Activated CD8-positive, alpha-beta memory T cell treated with anti-CD3 and anti-CD28 coated beads, Interleukin-2, amount 10 ng/mL, durations not matched to agents 7 days and 5 days (primary cell): ENCODE measurements around the gene TLX1. TPM values are rescaled to one million over a fixed set of nuclear protein-coding genes. Genes with fewer than 3 reads are reported as not detected.
A peak's percentile ranks its signal among the peaks of the same experiment; 100 is the strongest.

Experiments used
- ATAC-seq: fragments of 150-1000 bp; cut with Tn5 transposase; one replicate; pipeline ENCODE4 v1.10.0; 2021; ENCODE audit warnings: moderate library complexity
- CTCF ChIA-PET: fragments of 350-600 bp; sonication (Branson Sonifier 250); formaldehyde crosslinking; loops from one replicate; lab custom pipeline; 2021; ENCODE audit warnings: antibody characterized with exemption; lab: Charles Lee
- DNase-seq: peaks from one replicate; pipeline ENCODE4 v3.0.0-alpha.2; 2020
- H3K27ac Mint-ChIP-seq: one replicate; pipeline ENCODE4 v1.8.0; 2021; ENCODE audit warnings: mild to moderate bottlenecking, mixed read lengths
- H3K27me3 Mint-ChIP-seq: one replicate; pipeline ENCODE4 v1.8.0; 2021; ENCODE audit warnings: mixed read lengths
- H3K36me3 Mint-ChIP-seq: one replicate; pipeline ENCODE4 v1.8.0; 2021; ENCODE audit warnings: mild to moderate bottlenecking, mixed read lengths
- H3K4me1 Mint-ChIP-seq: one replicate; pipeline ENCODE4 v1.8.0; 2021; ENCODE audit warnings: mixed read lengths
- H3K4me3 Mint-ChIP-seq: one replicate; pipeline ENCODE4 v1.8.0; 2021; ENCODE audit warnings: mild to moderate bottlenecking, moderate library complexity, mixed read lengths
- H3K9me3 Mint-ChIP-seq: one replicate; pipeline ENCODE4 v1.8.0; 2022; ENCODE audit warnings: low read depth, mixed read lengths
- total RNA-seq, 2 experiments: library from RNA; stranded (reverse); gene quantifications; one replicate each; pipeline ENCODE4 v1.2.3, GENCODE V29; 2021

Gene TLX1
- total RNA-seq, 2 experiments from 2014 or later, result not detected

DNA sequence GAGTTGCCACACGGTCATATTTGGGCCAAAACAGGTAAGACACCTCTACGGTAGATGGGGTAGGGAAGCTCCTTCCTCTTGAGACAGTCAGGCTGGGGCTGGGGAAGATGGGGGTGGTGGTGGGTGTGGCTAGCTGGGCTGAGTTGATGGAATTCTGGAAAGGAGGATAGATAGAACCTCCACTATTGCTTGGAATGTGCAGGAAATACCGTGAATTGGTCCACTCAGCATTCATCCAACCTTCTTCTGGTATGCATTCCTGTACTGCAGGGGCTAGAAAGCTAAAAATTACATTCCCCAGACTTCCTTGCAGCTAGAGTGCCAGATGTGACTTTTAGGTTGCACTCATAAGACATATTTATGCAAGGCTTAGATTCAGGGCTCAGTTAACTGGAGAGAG lies 24.8 kb downstream of the TLX1 start:
- no peaks in the 10 kb centered on the region for H3K36me3 Mint-ChIP-seq
- ATAC-seq (no peak), DNase-seq (no peak)
- H3K9me3 Mint-ChIP-seq, result no peaks in the 10 kb centered on the region
- H3K27me3 Mint-ChIP-seq, result peaks cover 71% of the 10 kb centered on the region
- H3K4me3 Mint-ChIP-seq, result no peak overlapping the region
- H3K4me1 Mint-ChIP-seq, result peaks cover 3% of the 10 kb centered on the region
- no peak overlapping the region for H3K27ac Mint-ChIP-seq
- CTCF ChIA-PET, result interaction anchor here (5.3 kb wide), 1 partner anchor 14 kb away, joined by 33 read pairs; no protein-coding TSS in a partner anchor

DNA sequence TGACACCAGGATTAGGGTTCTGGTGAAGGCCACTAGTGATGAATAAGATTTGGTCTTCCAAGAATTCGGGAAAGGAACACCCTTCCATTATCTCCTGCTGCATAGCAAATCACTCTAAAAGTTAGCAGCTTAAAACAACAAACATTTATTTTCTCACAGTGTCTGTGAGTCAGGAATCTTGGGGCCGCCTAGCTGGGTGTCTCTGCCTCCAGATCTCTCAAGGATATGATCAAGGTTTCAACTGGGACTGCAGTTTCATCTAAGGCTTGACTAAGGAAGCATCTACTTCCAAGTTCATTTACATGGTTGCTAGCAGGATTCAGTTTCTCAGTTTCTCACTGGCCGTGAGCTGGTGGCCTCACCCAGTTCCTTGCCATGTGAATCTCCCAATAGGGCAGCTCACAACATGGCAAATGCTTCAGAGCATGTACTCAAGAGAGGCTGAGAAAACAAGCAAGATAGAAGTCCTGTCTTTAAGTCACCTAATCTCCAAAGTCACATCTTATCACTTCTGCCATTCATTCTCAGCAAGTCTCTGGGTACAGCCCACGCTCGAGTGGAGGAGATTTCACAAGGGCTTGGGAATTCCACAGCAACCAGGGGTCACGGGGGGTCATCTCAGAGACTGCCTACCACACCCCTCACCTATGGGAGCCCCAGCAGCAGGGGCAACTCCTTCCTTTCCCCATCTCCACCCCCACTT lies 26.8 kb downstream of the TLX1 start:
- Mint-ChIP-seq H3K9me3 (no peaks in the 10 kb centered on the region), H3K27ac (no peak overlapping the region), H3K4me1 (peaks cover 10% of the 10 kb centered on the region), H3K36me3 (no peaks in the 10 kb centered on the region), H3K4me3 (no peak overlapping the region), H3K27me3 (peaks cover 74% of the 10 kb centered on the region)
- DNase-seq (no peak), ATAC-seq (no peak)
- CTCF ChIA-PET, result interaction anchor here (1.4 to 5.3 kb wide), 3 partner anchors 9 to 16 kb away, joined by 3 to 33 read pairs (median 4); no protein-coding TSS in a partner anchor

DNA sequence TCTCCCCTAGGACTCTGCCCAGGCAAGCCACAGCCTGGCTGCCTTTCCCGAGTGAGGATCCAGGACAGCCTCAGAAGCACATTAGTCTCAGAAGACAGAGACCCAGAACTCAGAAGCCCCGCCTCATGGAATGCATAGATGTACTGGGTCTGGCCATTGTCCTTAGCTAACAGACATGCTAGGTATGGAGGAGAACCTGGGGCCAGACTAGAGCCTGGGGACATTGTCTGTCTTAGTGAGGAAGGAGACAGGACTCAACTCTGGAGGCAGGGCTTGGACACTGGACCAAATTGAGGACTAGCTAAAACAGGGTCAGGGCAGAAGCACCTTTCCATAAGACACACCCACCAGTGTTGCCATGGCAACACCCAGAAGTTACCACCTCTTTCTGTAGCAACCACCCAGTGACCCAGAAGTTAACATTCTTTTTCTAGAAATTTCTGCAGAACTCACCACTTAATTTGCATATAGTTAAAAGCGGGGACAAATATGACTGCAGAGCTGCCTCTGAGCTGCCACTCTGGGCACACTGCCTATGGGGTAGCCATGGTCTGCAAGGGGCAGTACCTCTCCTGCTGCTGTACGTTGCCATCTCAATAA lies 27.5 kb downstream of the TLX1 start:
- Mint-ChIP-seq H3K4me3 (no peak overlapping the region), H3K27me3 (peaks cover 77% of the 10 kb centered on the region)
- no peak for ATAC-seq

DNA sequence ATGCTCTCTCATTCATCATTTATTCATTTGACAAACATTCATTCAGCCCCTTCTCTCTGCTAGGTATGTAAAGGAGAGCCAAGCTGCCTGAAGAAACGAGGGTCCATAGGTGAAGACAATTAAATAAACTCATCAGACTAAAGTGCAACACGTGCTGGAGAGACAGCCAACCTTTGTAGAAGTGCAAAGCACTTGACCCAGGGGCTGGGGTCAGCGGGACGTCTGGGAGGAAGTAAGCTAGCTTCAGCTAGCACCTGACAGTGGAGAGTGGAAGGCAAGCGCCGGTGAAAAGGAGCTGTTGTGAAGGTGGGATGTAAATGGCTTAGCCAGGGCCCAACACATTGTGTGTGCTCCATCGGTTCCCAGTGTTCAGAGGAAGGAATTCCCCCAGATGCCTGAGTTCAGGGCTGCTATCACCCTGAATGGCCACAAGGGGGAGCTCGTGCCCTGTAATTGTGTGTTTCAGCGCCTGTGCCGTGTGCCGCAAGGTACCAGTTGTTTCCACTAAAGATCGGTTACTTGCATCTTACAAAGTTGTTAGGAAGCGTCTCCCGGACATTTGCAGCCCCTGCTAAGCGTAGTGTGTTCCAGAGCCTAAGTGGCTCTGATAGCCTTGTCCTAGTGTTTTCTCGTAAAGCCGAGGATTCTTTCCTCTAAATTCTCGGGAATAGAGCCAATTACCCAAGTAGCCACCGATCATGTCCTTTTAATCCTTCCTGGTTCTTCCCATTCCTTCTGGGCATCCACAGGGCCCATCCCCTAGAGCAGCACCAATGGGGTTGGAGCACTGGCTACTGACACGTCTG lies 30.6 kb downstream of the TLX1 start:
- Mint-ChIP-seq H3K36me3 (no peaks in the 10 kb centered on the region), H3K9me3 (no peaks in the 10 kb centered on the region), H3K27me3 (peaks cover 84% of the 10 kb centered on the region), H3K27ac (no peak overlapping the region), H3K4me1 (peaks cover 16% of the 10 kb centered on the region), H3K4me3 (no peak overlapping the region)
- CTCF ChIA-PET, result interaction anchor here (0.8 to 2.1 kb wide), 24 partner anchors 9 to 408 kb away, joined by 3 to 21 read pairs (median 6); no protein-coding TSS in a partner anchor
- DNase-seq (peak; percentile 74), ATAC-seq (peak; percentile 68)

More for the DNA sequence above, 27.5 kb downstream of the TLX1 start:
- CTCF ChIA-PET, result interaction anchor here (0.6 to 5.3 kb wide), 4 partner anchors 9 to 107 kb away, joined by 3 to 33 read pairs (median 4); no protein-coding TSS in a partner anchor
- no peaks in the 10 kb centered on the region for H3K36me3 Mint-ChIP-seq
- H3K4me1 Mint-ChIP-seq, result peaks cover 10% of the 10 kb centered on the region
- H3K9me3 Mint-ChIP-seq, result no peaks in the 10 kb centered on the region
- no peak for DNase-seq
- H3K27ac Mint-ChIP-seq, result no peak overlapping the region

GRCh38 chr10:101162677-101163076 lies 31.6 kb downstream of the TLX1 start:
- CTCF ChIA-PET, result no interaction called here
- ATAC-seq, result no peak
- H3K9me3 Mint-ChIP-seq, result no peaks in the 10 kb centered on the region
- H3K4me1 Mint-ChIP-seq, result peaks cover 16% of the 10 kb centered on the region
- no peaks in the 10 kb centered on the region for H3K36me3 Mint-ChIP-seq
- no peak overlapping the region for H3K4me3 Mint-ChIP-seq
- no peak overlapping the region for H3K27ac Mint-ChIP-seq
- peaks cover 86% of the 10 kb centered on the region for H3K27me3 Mint-ChIP-seq
- no peak for DNase-seq

DNA sequence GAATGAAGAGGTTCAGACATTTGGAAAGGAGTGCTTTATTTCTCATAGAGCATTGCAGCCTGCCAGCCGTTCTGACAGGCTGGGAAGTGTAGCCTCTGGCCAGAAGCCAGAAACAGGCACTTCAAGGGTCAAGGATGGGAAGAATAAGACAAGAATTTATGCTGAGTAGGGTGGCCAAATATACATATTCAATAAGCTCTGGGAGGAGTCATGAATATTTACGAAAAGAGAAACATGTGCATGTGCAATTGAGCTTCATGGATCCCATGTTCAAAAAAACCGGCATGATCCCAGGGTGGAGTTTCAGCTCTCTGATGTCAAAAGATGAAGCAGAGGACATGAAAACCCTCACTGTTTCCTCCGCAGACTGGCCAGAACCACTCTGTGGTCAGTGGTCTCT lies 32.9 kb downstream of the TLX1 start:
- Mint-ChIP-seq H3K4me1 (peaks cover 13% of the 10 kb centered on the region), H3K36me3 (no peaks in the 10 kb centered on the region), H3K4me3 (no peak overlapping the region), H3K27me3 (peaks cover 89% of the 10 kb centered on the region), H3K9me3 (no peaks in the 10 kb centered on the region), H3K27ac (no peak overlapping the region)
- ATAC-seq, result no peak
- CTCF ChIA-PET, result interaction anchor here (0.8 to 1.5 kb wide), 4 partner anchors 22 to 130 kb away, joined by 3 to 6 read pairs (median 4); no protein-coding TSS in a partner anchor
- no peak for DNase-seq

GRCh38 chr10:101165736-101166135 lies 34.6 kb downstream of the TLX1 start:
- CTCF ChIA-PET, result interaction anchor here (1.0 to 3.0 kb wide), 5 partner anchors 10 to 73 kb away, joined by 4 to 11 read pairs (median 4); no protein-coding TSS in a partner anchor
- Mint-ChIP-seq H3K4me1 (peaks cover 13% of the 10 kb centered on the region), H3K27ac (no peak overlapping the region), H3K36me3 (no peaks in the 10 kb centered on the region), H3K27me3 (peaks cover 80% of the 10 kb centered on the region), H3K4me3 (no peak overlapping the region), H3K9me3 (no peaks in the 10 kb centered on the region)
- no peak for ATAC-seq
- no peak for DNase-seq

GRCh38 chr10:101166430-101166829 lies 35.3 kb downstream of the TLX1 start:
- Mint-ChIP-seq H3K4me1 (peaks cover 12% of the 10 kb centered on the region), H3K9me3 (no peaks in the 10 kb centered on the region), H3K4me3 (no peak overlapping the region), H3K36me3 (no peaks in the 10 kb centered on the region), H3K27me3 (peaks cover 78% of the 10 kb centered on the region), H3K27ac (no peak overlapping the region)
- CTCF ChIA-PET, result interaction anchor here (1.0 to 3.0 kb wide), 5 partner anchors 9 to 72 kb away, joined by 4 to 11 read pairs (median 4); no protein-coding TSS in a partner anchor
- DNase-seq (no peak), ATAC-seq (no peak)

DNA sequence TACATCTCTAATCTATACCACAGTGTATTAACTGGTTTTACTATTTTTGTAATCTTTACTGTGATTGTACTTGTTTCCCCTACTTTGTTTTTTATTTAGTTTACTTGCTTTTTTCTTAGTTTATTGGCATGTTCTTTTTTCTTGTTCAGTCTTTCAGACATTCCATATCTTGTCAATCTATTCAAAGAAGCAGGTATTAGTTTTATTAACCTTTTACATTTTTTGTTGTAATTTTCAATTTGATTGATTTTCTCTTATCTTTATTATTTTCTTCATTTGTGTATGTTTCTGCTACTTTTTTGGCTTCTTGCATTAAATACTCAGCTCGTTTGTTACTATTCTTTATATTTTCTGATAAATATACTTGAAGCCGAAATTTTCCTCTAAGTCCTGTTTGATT lies 41.6 kb downstream of the TLX1 start:
- H3K27ac Mint-ChIP-seq, result no peak overlapping the region
- H3K9me3 Mint-ChIP-seq, result peaks cover 6% of the 10 kb centered on the region
- H3K27me3 Mint-ChIP-seq, result peaks cover 53% of the 10 kb centered on the region
- ATAC-seq, result no peak
- no peaks in the 10 kb centered on the region for H3K4me1 Mint-ChIP-seq
- peaks cover 2% of the 10 kb centered on the region for H3K36me3 Mint-ChIP-seq
- no peak for DNase-seq
- H3K4me3 Mint-ChIP-seq, result no peak overlapping the region
- CTCF ChIA-PET, result interaction anchor here (1.9 kb wide), 1 partner anchor 11 kb away, joined by 7 read pairs; no protein-coding TSS in a partner anchor

- CTCF ChIA-PET, result interaction anchor here (0.6 to 0.9 kb wide), 3 partner anchors 13 to 79 kb away, joined by 3 to 4 read pairs (median 3); no protein-coding TSS in a partner anchor
Observed at GRCh38 chr10:101174319-101174718, 43.2 kb downstream of the TLX1 start.

DNA sequence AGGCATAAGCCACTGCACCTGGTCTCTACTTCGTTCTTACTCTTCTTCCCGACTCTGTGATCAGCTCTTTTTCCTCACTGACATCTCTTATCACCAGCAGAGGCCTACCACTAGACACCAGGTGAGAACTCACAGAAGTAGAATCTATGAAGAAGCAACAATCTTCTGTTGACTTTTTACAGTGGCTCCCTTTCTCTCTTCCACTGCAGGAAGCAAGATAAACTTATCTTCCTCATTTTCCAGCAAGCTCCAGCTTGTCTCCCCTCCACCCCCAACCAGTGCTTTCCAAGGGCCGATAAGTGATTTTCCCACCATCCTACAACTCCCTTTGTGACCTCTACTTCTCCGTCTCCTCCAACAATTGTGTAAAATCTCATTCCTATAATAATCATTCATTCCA lies 45.5 kb downstream of the TLX1 start:
- peaks cover 6% of the 10 kb centered on the region for H3K9me3 Mint-ChIP-seq
- no peak for DNase-seq
- no peak overlapping the region for H3K27ac Mint-ChIP-seq
- peaks cover 46% of the 10 kb centered on the region for H3K27me3 Mint-ChIP-seq
- H3K4me3 Mint-ChIP-seq, result no peak overlapping the region
- CTCF ChIA-PET, result interaction anchor here (0.8 to 1.3 kb wide), 2 partner anchors 10 to 35 kb away, joined by 3 to 4 read pairs; no protein-coding TSS in a partner anchor
- ATAC-seq, result no peak
- H3K4me1 Mint-ChIP-seq, result no peaks in the 10 kb centered on the region
- peaks cover 2% of the 10 kb centered on the region for H3K36me3 Mint-ChIP-seq

More at GRCh38 chr10:101174319-101174718, 43.2 kb downstream of the TLX1 start:
- Mint-ChIP-seq H3K27me3 (peaks cover 38% of the 10 kb centered on the region), H3K27ac (no peak overlapping the region), H3K4me1 (no peaks in the 10 kb centered on the region), H3K9me3 (peaks cover 6% of the 10 kb centered on the region), H3K36me3 (peaks cover 2% of the 10 kb centered on the region), H3K4me3 (no peak overlapping the region)
- ATAC-seq, result no peak
- no peak for DNase-seq

- H3K9me3 Mint-ChIP-seq, result no peaks in the 10 kb centered on the region
- H3K27ac Mint-ChIP-seq, result no peak overlapping the region
- ATAC-seq, result no peak
- CTCF ChIA-PET, result no interaction called here
- H3K4me1 Mint-ChIP-seq, result no peaks in the 10 kb centered on the region
- no peaks in the 10 kb centered on the region for H3K36me3 Mint-ChIP-seq
- peaks cover 31% of the 10 kb centered on the region for H3K27me3 Mint-ChIP-seq
- DNase-seq, result no peak
- no peak overlapping the region for H3K4me3 Mint-ChIP-seq
Observed at GRCh38 chr10:101182936-101183335, 51.8 kb downstream of the TLX1 start.
